Caki2 (cell line): Measurements from ENCODE around the gene RNF145. TPM values are rescaled to one million over a fixed set of nuclear protein-coding genes. Genes with fewer than 3 reads are reported as not detected.
A peak's percentile ranks its signal among the peaks of the same experiment; 100 is the strongest.
"Not testable (repeated sequence)": the region's sequence is repeated elsewhere in the genome, so short reads cannot be mapped to it uniquely, and the experiment has no call there.

Experiments used
- DNase-seq: peaks from one replicate; pipeline ENCODE4 v3.0.0-alpha.2; 2015; ENCODE audit warnings: low read depth
- in situ Hi-C: cut with HindIII; loops from 2 replicates; pipeline ENCODE4 v1.10.0; 2016; ENCODE audit warnings: low sequenced_read_pairs, low pct_unique_long_range_greater_than_20kb, mixed read lengths
- total RNA-seq: library from RNA; depleted of rRNA; stranded (reverse); fragments of >200 nt; shearing (Covaris generic); gene quantifications from 2 replicates; pipeline ENCODE4 v1.2.3, GENCODE V29; 2014; ENCODE audit warnings: low replicate concordance

RNF145 gene
- total RNA-seq, 1 experiment from 2014 or later = 44.7 TPM

DNA sequence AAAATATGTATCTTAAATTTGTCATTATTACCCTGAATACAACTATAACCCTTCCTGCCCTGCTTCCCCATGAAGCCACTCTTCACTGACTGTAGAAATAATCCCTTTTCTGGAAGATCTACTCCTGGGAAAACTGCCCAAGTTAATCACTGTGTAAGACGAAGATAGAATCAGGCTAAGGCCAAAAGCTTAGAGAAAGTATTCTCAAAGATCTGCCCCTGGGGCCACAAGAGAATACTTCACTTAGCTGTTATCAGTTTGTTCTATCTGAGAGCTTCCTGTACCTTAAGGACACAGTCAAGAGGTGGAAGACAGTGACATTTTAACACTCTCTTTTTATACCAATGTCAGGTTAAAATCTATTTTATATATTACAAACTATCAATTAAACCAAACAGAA lies 33.8 kb downstream of the RNF145 start:
- no peak for DNase-seq
- in situ Hi-C loops = no loop called here

DNA sequence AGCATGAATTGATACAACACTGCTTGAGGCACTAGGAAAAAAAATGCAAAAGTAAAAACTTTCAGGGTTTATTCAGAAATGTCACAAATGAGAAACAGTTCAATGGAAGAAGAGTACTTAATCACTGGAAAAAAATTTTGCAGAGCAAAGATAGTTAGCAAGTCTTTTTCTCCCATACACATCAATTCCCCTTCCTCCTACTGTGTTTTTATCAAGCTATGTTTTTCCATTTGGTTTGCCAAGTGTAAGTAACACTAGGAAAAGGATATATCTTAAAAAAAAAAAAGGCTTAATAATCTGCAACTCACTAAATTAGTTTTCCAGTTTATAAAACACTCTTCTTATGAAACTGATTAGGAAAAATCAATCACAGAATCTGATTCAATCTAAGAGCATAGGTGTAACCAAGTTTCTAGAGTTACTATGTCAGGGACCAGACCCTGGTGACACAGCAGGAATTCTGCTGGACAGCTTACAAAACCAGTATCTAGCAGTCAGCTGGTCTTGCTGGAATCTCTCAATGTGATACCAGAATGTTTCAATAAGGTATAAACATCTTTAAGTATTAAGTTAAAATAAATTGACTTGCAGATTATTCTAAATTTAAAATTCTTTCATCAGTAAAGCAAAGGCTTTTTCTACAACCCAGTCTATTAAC lies 34.7 kb downstream of the RNF145 start:
- in situ Hi-C loops = no loop called here

DNA sequence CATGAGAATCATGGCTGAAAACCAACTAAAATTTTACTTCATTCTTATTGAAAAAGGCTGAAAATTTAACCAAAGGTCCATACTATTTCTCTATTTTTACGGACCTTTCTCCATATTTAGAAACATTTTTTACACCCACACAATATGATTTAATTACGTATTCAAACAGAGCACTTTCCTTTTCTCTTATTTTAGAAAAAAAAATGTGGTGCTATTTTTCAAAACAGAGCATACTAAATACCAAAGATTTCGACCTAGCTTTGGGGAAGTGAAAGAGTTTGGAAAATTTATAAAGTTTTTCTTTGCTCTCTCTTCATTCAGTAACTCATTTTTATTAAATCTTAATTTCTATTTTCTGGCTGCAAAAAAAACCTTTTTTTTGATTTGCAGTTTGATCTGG lies 38.1 kb downstream of the RNF145 start:
- in situ Hi-C loops = no loop called here
- DNase-seq = no peak

More for the DNA sequence above, 34.7 kb downstream of the RNF145 start:
- no peak for DNase-seq

DNA sequence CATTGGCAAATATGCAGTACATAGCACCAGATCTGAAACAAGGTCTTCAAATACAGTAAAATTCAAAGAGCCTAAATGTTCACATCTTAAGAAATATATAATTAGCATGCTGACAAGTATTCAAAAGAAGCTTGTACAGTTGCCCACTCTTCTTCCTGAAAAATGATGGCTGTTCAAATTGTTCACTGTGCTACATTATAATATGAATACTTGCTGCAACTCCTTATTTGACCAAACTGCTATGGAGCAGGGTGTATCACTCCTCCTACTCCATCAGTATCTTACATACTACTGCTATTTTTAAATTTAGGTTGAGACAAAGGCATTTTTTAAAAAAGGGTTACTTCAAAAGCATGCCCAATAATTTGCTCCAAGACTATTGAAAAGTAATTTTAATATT lies 39.3 kb downstream of the RNF145 start:
- no peak for DNase-seq
- in situ Hi-C loops = no loop called here

DNA sequence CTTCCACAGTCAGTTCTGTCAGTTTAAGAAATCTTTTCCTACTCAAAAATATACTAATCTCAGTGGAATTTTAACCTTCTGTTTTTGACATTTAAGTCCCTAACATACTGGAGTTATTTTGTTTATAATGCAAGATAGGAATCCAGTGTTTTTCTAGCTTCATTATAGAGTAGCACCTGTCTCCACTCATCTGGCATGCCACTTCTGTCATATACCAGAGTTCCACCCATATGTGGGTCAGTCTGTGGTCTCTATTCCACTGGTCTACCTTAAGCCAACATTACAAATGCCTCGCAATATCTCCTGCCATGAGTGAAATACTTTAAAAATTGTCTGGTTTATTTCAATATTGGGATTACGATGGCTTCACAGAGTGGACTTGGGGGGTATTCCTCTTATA lies 42.9 kb downstream of the RNF145 start:
- DNase-seq = no peak
- in situ Hi-C loops = no loop called here

DNA sequence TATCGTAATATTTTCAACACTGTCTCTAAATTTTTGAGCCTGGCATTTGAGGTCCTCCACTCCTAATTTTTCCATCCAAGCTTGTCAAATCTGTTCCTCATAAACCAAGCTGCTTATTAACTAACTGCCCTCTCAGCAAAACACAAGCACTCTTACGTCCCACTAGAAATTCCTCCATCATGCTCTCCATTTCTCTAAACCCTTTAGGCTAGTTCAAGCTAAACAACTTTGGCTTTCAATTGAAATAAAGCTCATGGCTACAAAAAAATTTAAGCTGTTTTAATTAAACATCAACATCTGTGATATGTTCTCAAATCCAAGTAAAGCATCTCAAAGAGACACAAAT lies 45.7 kb downstream of the RNF145 start:
- in situ Hi-C loops = no loop called here
- no peak for DNase-seq

DNA sequence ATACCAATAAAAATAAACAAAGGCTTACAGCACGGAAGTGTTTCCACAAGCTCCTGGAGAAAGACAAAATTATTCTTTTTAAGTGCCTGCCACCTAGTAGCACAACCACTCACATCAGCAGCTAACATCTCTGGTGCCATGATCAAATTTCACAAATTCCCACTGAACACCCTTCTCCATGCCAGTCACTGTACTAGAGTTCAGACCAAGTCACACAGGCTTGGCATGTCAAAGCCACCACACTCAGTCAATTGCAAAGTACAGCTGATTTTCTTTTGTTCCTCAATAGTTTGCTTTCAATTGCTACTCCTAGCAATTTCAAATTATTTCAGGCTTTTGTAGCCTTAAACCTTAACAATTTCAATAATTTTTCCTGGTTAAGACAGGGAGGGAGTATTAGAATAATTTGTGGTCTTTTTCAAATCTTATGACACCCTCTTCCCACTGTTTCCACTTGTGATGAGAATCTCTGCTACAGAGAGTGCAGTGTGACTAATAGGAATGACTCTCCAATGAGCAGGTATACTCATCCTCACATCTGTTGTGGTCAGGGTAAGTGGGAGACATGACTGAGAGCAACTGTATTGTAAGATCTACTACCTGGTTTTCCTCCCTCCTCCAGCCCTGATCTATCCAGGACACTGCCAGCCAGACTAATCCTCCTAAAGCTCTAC lies 46.2 kb downstream of the RNF145 start:
- in situ Hi-C loops = no loop called here
- peak; percentile 71 for DNase-seq

DNA sequence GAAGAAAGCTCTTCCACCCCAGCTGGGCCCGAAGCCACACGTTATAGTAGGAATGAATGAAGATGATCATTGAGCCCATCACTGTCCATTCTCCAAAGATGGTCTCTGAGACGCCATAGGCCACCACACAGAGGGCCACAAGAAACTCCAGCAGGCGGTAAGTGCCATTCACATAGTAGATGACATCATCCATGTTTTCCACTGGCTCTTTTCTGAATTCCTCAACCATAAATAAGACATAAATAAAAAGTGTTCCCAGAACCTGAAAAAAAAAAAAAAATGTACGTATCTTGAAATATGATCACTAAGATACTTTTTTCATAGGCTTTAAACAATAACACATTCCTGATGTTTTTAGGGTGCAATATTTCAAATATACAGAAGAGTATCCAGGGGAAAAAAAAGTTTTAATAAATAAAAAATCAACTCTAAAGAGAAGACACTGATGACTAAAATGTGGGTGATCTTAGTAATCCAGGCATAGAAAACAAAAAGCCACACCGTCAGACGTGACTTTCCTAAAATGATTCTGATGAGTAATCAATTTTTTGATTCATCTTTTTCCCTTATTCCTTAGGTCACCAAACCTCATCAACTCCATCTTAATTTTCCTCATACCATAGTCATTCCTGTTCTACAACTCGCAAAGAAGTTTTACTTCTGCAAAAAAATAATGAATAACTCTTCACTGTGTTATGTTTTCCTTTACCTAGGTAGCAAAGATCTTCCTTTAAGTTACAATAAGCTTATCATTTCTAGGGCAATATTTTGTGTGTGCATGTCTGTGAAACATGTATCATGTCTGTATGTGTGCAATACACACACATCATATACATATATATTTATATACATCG lies 47.8 kb downstream of the RNF145 start:
- in situ Hi-C loops = no loop called here
- no peak for DNase-seq

DNA sequence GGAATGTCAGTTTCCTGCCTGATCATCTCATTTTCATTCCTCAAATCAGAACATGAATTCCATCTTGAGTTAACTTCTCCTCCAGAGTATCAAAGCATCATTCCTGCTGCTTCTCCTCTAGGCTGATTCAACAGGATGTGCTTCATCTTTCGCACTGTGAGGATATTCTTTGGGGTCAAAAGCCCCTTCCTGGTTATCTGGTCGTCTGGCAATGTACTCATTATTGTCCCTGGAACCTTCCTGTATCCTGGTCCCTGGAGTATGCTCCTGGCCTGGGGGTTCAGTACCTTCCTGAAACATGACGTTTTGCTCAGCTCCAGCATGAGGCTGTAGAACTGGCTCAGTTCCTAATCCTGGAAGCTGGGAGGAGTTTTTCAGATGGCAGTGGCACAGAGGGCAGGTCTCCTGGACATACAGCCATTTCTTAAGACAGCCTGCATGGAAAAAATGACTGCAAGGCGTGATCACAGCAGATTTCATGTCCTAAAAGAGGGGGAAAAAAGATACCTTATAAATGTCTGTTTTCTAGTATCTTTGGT lies 50.7 kb downstream of the RNF145 start:
- not testable (repeated sequence) for DNase-seq

DNA sequence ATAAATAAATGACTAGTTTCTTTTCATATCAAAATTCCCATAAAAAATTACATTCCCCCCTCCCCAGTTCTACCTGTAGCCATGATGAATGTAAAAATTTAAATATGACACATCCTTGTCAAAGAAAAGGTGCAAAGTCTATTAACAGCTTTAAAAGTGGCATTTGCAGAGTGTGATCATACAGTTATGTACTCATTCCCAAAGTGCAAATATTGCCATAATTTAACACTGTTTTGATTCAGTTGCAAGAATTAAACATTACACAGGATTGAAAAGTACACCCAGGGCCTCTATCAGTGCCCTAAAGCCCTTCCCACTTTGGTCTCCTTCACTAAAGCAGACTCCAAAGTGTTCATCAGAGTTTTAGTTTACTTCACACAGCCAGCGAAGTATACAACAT lies 51.8 kb downstream of the RNF145 start:
- in situ Hi-C loops = no loop called here
- DNase-seq = no peak

More for the DNA sequence above, 50.7 kb downstream of the RNF145 start:
- in situ Hi-C loops = not testable (repeated sequence)

DNA sequence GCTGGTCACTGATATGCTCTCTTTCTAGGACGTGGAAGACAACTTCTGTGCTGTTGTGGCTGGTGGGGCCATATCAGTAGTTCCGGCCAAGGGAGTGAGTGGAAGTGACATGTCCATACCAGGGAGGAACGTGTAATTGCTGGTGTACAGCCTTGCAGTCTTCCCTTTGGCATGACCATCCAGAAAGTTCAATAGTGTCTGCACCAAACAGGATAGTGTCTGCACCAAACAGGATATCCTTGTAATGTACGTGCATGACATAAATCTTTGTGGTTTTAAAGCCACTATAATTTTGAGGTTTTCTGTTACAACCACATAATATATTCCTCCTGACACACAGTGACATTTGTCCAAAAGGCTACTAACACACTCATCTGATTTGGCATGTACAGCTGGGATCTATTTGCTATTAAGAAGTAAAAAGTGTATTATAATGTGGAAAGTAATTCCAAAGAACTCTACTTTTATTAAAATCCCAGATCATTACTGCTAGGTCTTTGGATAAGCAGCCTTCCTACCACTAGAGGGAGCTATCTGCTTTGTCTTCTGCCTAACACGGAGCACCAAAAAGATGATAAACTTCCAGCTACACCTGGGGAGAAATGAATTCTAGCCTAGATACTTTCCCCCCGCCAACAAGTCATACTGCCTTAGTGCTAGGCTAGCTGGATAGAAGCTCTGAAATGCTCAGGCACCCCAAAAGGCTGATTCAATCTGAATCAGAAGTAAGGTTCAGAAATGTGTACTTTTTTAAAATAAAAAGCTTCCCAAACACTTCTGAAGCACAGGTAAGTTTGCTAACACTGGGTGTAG lies 52.7 kb downstream of the RNF145 start:
- in situ Hi-C loops = no loop called here
- DNase-seq = peak; percentile 53

DNA sequence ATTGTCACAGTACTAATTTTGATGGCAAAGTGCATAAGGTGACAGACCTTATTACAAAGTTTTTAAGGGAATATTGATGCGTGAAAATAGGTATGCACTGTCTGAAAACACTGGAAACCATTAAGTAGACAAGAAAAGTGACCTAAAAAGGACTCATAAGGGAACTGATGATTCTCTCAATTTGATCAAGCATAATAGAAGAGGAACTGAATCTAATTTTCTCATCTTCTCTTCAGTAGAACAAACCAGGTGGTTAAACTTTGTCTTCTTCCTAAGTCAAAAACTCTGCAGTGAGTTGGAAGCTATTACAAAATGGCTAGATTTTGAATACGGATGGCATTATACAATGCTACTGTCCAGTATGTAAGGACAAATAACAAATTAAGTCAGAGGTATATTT lies 53.4 kb downstream of the RNF145 start:
- DNase-seq = no peak
- in situ Hi-C loops = no loop called here

DNA sequence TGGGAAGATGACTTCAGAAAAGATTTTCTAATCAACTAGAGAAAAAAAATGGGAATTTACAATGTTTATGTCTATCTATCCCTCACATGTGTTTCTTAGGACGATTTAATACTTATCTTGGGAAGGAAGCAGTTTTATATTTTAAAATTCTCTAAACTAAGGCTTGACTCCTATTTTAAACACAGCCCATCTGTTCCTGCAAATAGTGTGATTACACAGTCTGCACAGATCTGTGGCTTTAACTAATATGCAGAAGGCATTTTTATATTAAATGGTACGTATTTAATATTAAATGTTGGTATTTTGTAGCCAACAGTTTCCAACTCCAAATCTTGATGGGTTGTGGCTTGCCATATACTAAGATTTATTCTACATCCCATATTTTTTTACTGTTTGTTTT lies 56.5 kb downstream of the RNF145 start:
- in situ Hi-C loops = no loop called here
- DNase-seq = no peak

DNA sequence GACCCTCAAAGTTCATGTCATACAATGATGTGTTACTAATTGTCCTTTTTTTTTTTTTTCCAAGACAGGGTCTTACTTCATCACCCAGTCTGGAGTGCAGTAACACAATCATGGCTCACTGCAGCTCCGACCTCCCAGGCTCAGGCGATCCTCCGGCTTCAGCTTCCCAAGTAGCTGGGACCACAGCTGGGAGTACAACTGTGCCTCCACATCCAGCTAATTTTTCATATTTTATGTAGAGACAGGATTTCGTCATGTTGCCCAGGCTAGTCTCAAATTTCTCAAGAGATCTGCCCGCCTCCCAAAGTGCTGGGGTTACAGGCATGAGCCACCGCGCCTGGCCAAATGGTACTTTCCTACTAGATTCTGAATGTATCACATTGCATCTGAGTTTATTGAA lies 60.3 kb downstream of the RNF145 start:
- in situ Hi-C loops = no loop called here
- DNase-seq = no peak

DNA sequence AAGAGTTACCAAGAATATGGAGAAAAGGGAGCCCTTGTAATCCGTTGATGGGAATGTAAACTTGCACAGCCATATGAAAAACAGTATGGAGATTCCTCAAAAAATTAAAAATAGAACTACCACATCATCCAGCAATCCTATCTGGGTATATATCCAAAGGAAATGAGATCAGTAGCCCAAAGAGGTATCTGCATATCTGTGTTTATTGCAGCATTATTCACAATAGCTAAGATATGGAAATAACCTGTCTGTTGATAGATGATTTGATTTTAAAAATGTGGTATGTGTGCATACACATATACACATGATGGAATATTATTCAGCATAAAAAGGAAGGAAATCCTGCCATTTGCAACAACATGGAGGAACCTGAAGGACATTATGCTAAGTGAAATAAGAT lies 61.4 kb downstream of the RNF145 start:
- no peak for DNase-seq
- in situ Hi-C loops = no loop called here

DNA sequence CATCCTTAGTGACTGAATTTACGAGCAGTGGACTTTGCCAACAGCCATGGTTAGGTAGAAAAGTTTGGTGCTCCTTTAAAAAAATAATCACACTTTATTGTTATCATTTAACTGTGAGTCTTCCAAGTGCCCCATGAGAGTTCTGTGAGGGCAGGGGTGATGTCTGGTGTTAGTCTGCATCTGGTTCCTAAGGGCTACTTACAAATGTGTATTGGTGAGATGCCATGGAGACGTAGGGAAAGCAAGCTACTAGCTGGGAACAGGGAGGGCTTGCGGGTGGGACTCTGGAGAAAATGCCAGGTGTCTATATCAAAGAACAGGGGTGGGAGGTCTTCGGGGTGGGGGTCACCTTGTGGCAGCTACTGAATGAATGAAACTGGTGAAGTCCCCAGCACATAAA lies 62.5 kb downstream of the RNF145 start:
- no peak for DNase-seq
- in situ Hi-C loops = no loop called here

DNA sequence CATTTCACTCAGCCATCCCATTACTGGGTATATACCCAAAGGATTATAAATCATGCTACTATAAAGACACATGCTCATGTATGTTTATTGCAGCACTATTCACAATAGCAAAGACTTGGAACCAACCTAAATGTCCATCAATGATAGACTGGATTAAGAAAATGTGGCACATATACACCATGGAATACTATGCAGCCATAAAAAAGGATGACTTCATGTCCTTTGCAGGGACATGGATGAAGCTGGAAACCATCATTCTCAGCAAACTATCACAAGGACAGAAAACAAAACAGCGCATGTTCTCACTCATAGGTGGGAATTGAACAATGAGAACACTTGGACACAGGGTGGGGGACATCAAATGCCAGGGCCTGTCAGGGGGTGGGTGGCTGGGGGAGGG lies 64.2 kb downstream of the RNF145 start:
- in situ Hi-C loops, DNase-seq: not testable (repeated sequence)

DNA sequence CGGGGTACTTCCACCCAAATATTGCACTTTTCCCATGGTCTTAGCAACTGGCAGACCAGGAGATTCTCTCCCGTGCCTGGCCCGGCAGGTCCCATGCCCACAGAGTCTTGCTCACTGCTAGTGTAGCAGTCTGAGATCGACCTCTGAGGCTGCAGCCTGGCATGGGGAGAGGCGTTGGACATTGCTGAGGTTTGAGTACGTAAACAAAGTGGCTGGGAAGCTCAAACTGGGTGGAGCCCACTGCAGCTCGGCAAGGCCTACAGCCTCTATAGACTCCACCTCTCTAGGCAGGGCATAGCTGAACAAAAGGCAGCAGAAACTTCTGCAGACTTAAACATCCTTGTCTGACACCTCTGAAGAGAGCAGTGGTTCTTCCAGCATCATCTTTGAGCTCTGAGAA lies 69.6 kb downstream of the RNF145 start:
- no peak for DNase-seq
- in situ Hi-C loops = no loop called here
